SK-N-SH treated with all-trans-retinoic acid at 6 μM for 48 hours (cell line): ENCODE results near the gene RAC3.
A peak's percentile ranks its signal among the peaks of the same experiment; 100 is the strongest.

ENCODE experiments used
- ATAC-seq: fragments of 200-7000 bp; cut with Tn5 transposase; 3 replicates; pipeline ENCODE4 v1.9.1; 2020; ENCODE audit warnings: mild to moderate bottlenecking, moderate library complexity
- ARNTL ChIP-seq: fragments of 450-650 bp; formaldehyde crosslinking; IDR thresholded peaks from 2 replicates; pipeline ENCODE4 v1.5.0; 2020; ENCODE audit warnings: low read depth, mild to moderate bottlenecking, moderate library complexity, borderline replicate concordance
- CREB5 ChIP-seq: fragments of 250-450 bp; sonication (Bioruptor Pico); IDR thresholded peaks from 2 replicates; pipeline ENCODE4 v1.5.1; 2020; ENCODE audit warnings: low read depth, mild to moderate bottlenecking, moderate library complexity
- ESRRG ChIP-seq: fragments of 250-450 bp; sonication (Bioruptor Pico); IDR thresholded peaks from 2 replicates; pipeline ENCODE4 v1.6.1; 2021; ENCODE audit warnings: mild to moderate bottlenecking
- GLIS3 ChIP-seq: fragments of 250-450 bp; sonication (Bioruptor Pico); IDR thresholded peaks from 2 replicates; pipeline ENCODE4 v1.5.0; 2020; ENCODE audit warnings: mild to moderate bottlenecking, moderate library complexity
- ISL1 ChIP-seq: fragments of 250-450 bp; sonication (Bioruptor Pico); IDR thresholded peaks from 2 replicates; pipeline ENCODE4 v2.1.2; 2022; ENCODE audit warnings: mild to moderate bottlenecking, moderate library complexity
- OSR1 ChIP-seq: fragments of 250-450 bp; sonication (Bioruptor Pico); IDR thresholded peaks from 2 replicates; pipeline ENCODE4 v1.8.0; 2022; ENCODE audit warnings: moderate library complexity, mild to moderate bottlenecking, inconsistent platforms
- POU6F1 ChIP-seq: fragments of 250-450 bp; sonication (Bioruptor Pico); IDR thresholded peaks from 2 replicates; pipeline ENCODE4 v1.8.0; 2021; ENCODE audit warnings: low read depth, mild to moderate bottlenecking, moderate library complexity, borderline replicate concordance
- PPARA ChIP-seq: fragments of 250-450 bp; sonication (Bioruptor Pico); IDR thresholded peaks from 2 replicates; pipeline ENCODE4 v1.5.0; 2020; ENCODE audit warnings: mild to moderate bottlenecking, borderline replicate concordance
- RARB ChIP-seq: fragments of 250-450 bp; sonication (Bioruptor Pico); IDR thresholded peaks from 2 replicates; pipeline ENCODE4 v1.8.0; 2021; ENCODE audit warnings: mild to moderate bottlenecking, moderate library complexity
- TCF4 ChIP-seq: fragments of 250-450 bp; sonication (Bioruptor Pico); IDR thresholded peaks from 2 replicates; pipeline ENCODE4 v1.8.0; 2021; ENCODE audit warnings: mild to moderate bottlenecking, moderate library complexity, borderline replicate concordance
- TOX ChIP-seq: fragments of 250-450 bp; sonication (Bioruptor Pico); IDR thresholded peaks from 2 replicates; pipeline ENCODE4 v1.8.0; 2021; ENCODE audit warnings: mild to moderate bottlenecking, moderate library complexity, borderline replicate concordance
- ZC3H10 ChIP-seq: fragments of 250-450 bp; sonication (Bioruptor Pico); IDR thresholded peaks from 2 replicates; pipeline ENCODE4 v1.5.1; 2021; ENCODE audit warnings: mild to moderate bottlenecking, moderate library complexity
- ZFP3 ChIP-seq: fragments of 250-450 bp; sonication (Bioruptor Pico); IDR thresholded peaks from 2 replicates; pipeline ENCODE4 v1.5.0; 2020; ENCODE audit warnings: mild to moderate bottlenecking, moderate library complexity
- ZNF565 ChIP-seq: fragments of 450-650 bp; formaldehyde crosslinking; conservative IDR thresholded peaks from 2 replicates; pipeline ENCODE4 v1.5.0; 2020; ENCODE audit warnings: low read depth, mild to moderate bottlenecking, moderate library complexity
- ZNF70 ChIP-seq: fragments of 450-650 bp; formaldehyde crosslinking; IDR thresholded peaks from 2 replicates; pipeline ENCODE4 v1.5.0; 2020; ENCODE audit warnings: mild to moderate bottlenecking, moderate library complexity
- ZNF8 ChIP-seq: fragments of 450-650 bp; formaldehyde crosslinking; IDR thresholded peaks from 2 replicates; pipeline ENCODE4 v1.5.0; 2020; ENCODE audit warnings: mild to moderate bottlenecking, moderate library complexity
- TF ChIP-seq, protein P1 (sequence below): fragments of 250-450 bp; sonication (Bioruptor Pico); IDR thresholded peaks from 2 replicates; pipeline ENCODE4 v1.5.0; 2020; ENCODE audit warnings: mild to moderate bottlenecking, moderate library complexity
- TF ChIP-seq, protein P2 (sequence below): fragments of 250-450 bp; sonication (Bioruptor Pico); IDR thresholded peaks from 2 replicates; pipeline ENCODE4 v1.5.1; 2021; ENCODE audit warnings: mild to moderate bottlenecking, moderate library complexity

RAC3 gene

DNA sequence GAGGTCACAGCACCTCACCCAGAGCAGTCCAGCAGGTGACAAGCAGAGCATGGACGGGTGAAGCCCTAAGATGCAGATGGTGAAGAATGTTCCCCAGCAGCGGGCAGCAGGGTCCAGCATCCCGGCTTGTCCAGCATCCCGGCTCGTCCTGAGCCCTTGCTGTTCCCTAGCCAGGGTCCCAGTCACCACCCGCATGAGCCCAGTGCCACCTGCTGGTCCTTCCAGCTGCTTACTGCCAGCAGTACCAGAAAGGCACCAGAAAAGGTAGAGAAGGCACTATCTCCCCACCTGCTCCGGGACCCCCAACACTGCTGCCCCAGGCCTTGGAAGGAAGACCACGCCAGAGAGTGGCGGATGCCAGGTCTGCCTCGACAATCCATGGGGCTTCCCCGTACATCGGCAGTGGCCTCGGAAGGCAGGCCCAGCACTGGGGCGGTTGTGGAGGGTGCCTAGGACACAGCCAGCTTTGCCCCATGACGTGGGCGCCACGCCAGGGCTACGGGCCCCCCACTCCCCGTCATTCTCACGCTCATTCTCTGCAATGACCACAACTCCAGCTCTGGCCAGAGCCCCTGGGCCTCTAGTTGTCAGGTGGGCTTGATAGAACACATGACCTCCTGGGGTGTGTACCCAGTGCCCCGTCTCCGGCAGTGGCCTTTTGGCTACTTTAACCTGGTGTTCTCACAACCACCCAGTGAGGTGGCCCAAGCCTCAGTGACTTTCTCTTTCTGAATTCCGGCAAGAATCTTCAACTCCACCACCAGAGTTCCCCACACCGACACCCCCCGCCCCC, 10.2 kb upstream of the RAC3 start:
- peak; percentile 45 for ATAC-seq
- TF ChIP-seq TOX (no peak), ARNTL (CRISPR knock-in tag) (no peak), ZFP3 (CRISPR knock-in tag) (peak; percentile 87; the same call in 1 of the 2 replicates)
- TF ChIP-seq, all 23 proteins: peak for 1

GRCh38 chr17:82021900-82022309, 9.6 kb upstream of the RAC3 start:
- no peak for TF ChIP-seq POU6F1 (CRISPR knock-in tag)
- TF ChIP-seq OSR1 (CRISPR knock-in tag), result no peak
- no peak for TF ChIP-seq ZNF565
- TF ChIP-seq PPARA (CRISPR knock-in tag), result no peak
- TF ChIP-seq, protein P1, sequence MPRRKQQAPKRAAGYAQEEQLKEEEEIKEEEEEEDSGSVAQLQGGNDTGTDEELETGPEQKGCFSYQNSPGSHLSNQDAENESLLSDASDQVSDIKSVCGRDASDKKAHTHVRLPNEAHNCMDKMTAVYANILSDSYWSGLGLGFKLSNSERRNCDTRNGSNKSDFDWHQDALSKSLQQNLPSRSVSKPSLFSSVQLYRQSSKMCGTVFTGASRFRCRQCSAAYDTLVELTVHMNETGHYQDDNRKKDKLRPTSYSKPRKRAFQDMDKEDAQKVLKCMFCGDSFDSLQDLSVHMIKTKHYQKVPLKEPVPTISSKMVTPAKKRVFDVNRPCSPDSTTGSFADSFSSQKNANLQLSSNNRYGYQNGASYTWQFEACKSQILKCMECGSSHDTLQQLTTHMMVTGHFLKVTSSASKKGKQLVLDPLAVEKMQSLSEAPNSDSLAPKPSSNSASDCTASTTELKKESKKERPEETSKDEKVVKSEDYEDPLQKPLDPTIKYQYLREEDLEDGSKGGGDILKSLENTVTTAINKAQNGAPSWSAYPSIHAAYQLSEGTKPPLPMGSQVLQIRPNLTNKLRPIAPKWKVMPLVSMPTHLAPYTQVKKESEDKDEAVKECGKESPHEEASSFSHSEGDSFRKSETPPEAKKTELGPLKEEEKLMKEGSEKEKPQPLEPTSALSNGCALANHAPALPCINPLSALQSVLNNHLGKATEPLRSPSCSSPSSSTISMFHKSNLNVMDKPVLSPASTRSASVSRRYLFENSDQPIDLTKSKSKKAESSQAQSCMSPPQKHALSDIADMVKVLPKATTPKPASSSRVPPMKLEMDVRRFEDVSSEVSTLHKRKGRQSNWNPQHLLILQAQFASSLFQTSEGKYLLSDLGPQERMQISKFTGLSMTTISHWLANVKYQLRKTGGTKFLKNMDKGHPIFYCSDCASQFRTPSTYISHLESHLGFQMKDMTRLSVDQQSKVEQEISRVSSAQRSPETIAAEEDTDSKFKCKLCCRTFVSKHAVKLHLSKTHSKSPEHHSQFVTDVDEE (CRISPR knock-in tag), result no peak
- TF ChIP-seq ZNF8, result no peak
- TF ChIP-seq ZC3H10, result no peak
- TF ChIP-seq ZFP3 (CRISPR knock-in tag), result no peak
- TF ChIP-seq ISL1 (CRISPR knock-in tag), result no peak
- no peak for TF ChIP-seq ZNF70 (CRISPR knock-in tag)
- TF ChIP-seq TCF4 (CRISPR knock-in tag), result no peak
- TF ChIP-seq ESRRG (CRISPR knock-in tag), result no peak
- no peak for TF ChIP-seq CREB5
- ATAC-seq, result no peak

DNA sequence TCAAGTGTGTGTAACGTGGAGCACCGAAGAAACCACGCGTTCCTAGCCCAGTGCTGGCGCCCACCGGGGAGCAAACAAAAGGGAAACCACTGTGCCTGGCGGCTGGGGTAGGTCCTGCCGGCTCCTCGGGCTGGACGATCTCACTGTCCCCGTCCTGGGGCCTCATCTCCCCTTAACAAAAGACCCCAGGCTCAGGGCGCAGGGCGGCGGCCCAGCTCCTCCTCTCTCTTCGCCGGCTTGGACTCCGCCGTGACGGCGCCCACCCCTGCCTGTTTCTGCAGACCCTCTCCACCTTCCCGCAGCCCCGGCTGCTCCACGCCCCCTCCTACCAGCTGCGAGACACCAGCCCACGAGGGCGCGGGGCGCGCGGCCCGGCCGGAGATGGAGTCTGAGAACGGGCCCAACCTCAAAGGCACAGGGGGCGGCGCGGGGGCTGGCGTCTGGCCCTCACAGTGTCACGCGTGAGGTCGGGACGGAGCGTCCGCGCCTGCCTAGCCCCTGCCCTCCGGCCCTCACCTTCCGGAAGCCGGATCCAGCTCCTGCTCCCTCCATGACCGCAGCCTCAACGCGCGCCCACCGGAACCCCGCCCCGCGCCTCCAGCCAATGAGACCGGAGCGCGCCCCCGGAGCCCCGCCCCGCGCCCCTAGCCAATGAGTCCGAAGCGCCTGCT, 9.0 kb upstream of the RAC3 start, which contains the start of gene CENPX:
Gene CENPX, minus strand, starts transcription at position 569 of the 671 bp plus-strand sequence. Its CDS starts 17 bp downstream, at position 552.
- TF ChIP-seq RARB (CRISPR knock-in tag) (no peak), ESRRG (CRISPR knock-in tag) (no peak), ZC3H10 (no peak), OSR1 (CRISPR knock-in tag) (no peak), ZNF565 (no peak), POU6F1 (CRISPR knock-in tag) (no peak), GLIS3 (CRISPR knock-in tag) (no peak), CREB5 (no peak), PPARA (CRISPR knock-in tag) (no peak), ZNF70 (CRISPR knock-in tag) (no peak), TOX (no peak)
- TF ChIP-seq, protein P1 (CRISPR knock-in tag), result no peak
- TF ChIP-seq, protein P2, sequence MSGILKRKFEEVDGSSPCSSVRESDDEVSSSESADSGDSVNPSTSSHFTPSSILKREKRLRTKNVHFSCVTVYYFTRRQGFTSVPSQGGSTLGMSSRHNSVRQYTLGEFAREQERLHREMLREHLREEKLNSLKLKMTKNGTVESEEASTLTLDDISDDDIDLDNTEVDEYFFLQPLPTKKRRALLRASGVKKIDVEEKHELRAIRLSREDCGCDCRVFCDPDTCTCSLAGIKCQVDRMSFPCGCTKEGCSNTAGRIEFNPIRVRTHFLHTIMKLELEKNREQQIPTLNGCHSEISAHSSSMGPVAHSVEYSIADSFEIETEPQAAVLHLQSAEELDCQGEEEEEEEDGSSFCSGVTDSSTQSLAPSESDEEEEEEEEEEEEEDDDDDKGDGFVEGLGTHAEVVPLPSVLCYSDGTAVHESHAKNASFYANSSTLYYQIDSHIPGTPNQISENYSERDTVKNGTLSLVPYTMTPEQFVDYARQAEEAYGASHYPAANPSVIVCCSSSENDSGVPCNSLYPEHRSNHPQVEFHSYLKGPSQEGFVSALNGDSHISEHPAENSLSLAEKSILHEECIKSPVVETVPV (CRISPR knock-in tag), result no peak
- peak; percentile 77 for ATAC-seq
